Kidney glomerular epithelial cell (primary cell): ENCODE data around the gene C1QTNF7.

Experiments
- DNase-seq: peaks from one replicate; lab custom pipeline; 2025; lab: John Stamatoyannopoulos, UW

C1QTNF7 gene

DNA sequence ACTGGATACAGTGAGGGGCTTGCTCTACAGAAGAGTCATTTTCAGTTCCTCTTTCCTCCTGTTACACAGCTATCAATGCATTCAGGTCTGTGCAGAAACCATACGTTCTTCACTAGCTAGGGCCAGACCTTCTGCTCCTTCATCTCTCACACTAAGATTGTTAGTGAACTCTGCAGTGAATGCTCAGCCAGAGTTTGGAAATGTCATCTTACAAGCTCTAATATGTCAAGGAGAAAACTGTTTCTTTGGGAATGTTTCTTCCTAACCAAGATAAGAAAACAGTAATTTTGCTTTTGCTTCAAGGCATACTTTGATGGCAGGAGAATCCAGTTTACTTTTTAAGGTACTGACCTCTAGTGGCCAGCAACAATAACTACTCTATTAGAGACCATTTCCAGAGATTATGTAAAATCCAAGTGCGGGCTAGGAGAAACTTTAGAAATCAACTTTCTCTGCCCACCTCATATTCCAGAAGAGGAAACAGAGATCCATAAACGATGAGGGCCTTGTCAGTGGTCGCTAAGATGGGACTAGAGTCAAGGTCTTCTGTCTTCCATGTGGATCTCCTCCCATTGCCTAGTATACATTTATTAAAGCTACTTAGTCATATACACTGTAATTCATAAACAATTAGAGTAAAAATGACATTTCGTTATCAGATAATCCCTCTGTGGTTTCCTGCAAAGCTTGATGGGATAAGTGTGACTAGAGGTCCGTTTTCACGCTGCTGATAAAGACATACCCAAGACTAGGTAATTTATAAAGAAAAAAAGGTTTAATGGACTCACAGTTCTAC is 29.8 kb downstream of the C1QTNF7 start:
- DNase-seq: peak; percentile 77

DNA sequence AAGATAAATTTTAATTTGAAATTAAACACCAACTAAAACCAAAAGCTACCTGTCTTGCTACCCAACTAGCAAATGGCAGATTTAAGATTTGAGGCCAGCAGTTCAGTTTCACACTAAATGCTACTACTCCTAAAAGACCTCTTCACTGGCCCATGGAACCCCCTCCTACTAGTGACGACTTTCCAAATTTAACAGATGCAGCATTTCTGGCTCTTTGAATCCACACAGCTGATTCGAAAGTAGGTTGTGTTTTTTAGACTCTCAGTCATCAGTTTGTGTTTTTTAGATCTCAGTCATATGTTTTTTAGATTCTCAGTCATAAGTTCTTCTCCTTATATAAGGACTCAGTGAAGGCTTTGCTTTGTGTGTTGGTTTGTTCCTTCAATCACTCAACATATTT is 30.8 kb downstream of the C1QTNF7 start:
- no peak for DNase-seq

DNA sequence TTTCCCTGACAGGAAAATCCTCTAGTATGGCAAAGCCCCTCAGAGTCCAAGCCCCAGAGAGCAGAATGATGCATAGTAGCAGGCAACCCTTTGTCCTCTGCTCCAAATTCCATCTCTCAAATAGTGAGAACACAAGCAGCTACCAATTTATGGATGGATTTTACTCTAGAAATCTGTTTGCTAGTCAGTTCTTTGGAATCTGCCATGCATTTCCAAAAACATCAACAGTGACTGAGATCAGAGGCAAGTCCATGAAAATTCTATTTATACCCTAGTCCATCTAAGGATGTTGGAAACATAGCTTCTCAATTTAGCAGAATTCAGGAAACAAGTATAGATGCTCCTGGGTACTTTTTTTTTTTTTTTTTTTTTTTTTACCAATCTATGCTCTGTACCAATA is 31.9 kb downstream of the C1QTNF7 start:
- no peak for DNase-seq

DNA sequence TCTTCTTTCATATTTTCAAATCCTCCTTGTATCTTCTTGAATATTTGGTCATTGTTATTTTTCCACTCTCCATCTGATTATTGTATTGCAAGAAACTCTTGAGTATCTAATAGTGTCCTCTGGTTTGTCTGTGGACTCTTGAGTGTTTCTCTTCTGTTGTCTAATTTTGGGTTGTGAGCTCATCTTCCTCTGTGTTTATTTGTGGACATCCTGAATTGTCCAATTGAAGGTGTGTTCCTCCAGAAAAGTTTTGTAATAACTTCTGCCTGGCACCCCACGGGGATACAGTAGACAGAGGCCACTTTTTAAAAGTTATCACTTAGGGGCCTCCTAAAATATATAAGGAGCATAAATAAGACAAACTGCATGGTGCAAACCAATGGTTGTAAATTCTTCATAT is 38.8 kb downstream of the C1QTNF7 start:
- DNase-seq: no peak

DNA sequence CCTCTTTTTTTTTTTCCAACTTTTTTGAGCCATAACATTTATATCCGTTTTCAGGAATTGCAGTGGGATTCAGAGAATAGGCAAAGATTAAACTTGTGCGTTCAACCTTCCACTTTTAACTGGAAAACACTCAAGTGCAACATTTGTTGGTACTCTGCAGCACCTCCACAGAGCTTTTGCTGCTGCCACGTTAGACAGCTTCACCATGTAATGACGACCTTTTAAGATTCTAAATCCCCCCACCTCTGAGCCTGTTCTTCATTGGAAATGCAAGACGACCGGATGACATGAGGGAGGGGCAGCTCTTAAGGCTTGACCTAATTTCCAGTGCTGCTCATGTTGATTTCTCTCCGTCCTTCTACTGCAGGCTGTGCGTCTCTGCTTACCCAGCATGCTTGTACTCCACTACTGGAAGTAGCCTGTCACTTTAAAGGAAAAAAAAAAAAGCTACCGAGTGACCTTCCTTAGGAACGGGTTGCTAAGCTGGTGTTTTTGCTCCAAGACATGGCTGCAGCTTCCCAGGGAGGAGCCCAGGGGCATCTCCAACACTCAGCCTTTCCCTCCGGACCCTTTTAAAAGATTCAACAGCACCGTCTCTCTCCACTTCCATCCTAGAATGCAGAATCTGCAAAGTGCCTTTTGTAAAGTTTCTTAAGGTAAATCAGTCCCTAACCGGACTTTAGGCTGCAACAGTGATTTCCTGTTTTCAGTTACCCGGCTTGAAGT is 41.7 kb downstream of the C1QTNF7 start, which contains the start of gene CC2D2A:
Gene CC2D2A (plus strand): TSS at position 481 of the 726 bp plus-strand sequence. CDS start 6,051 bp downstream, outside the sequence.
- DNase-seq: peak; percentile 76

DNA sequence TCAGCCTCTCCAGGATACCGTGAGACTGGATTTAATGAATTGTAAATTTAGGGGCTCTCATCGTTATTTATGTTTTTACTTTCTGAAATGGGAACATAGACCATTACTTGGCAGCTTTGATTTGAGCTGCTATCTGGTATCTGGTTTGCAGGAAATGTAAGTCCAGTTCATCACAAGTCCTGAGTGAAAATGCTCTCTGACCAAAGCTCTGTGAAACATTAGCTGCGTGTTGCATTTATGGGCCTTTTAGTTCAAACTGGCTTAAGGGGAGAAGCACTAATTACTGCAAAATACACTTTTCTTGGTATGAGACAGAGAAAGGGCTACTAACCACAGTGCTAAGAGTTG is 42.3 kb downstream of the C1QTNF7 start:
- no peak for DNase-seq

DNA sequence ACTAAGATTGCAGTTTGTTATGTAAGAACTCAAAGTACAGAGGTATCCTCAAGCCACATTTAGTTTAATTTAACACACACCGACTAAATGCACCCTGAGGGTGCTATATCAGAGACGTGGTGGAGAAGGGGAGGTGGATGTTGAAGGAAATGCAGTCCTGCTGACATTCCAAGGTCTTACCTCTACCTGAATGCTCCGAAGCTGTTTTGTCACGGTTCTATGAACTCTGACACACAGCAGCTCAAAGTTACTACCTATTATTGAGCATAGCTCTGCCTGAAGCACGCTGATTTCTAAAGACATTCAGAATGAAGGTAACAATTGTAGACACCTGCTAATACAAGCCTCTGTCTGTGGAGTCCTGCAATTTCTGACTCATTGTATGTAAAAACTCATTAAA is 48.6 kb downstream of the C1QTNF7 start:
- DNase-seq: no peak

DNA sequence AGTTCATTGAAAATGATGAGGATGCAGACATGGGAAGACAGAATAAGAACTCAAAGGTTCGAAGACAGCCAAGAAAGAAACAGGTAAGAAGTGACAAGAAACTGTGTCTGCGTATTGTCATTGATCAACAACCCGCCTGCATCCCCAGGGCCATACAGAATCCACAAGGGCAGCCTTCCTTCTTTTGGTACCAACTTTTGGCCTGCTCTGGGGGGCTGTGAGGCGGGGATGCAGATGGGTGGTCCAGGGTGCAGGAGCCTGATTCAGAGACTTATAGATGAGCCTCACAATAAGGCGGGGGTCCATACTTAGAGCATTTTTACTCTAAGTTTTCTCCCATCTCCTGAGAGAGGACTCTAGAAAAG is 50.9 kb downstream of the C1QTNF7 start:
- no peak for DNase-seq

DNA sequence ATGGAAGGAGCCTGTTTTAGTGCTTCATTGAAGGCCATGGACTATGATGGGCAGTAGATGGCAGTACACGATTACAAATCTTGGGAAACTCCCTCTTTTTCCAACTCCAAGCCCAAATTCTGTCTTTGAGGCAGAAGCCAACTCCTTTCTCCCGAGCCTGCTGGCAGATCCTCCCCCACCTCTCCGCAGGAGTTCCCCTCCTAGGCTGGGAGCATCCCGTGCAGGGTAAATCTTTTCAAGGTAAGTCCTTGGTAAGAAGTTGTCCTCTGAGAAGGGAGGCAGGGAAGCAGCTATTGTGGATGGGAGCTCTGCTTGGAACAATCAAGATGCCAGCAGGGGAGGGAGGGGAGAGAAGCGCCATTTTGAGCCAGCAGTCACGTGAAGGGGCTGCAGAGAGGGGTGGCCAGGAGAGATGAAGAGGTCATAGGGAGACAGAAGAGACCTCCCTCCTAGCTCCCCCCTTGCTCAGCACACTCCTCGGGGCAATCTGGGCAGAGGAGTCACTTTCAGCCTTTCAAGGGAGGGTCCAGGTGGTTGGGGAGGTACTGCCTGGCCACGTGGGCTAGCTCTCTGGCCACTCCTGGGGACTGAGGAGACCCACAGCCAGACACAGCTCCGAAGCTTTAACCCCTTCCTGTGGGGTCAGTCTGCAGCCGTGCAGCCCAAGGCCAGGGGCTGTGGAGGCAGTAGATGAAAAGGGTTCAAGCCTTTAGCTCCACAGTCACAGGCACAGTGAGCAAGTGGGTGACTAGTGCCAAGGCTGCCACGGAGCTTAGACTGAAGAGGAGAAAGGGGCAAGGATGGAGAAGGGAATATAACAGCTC is 51.5 kb downstream of the C1QTNF7 start:
- DNase-seq: peak; percentile 84

DNA sequence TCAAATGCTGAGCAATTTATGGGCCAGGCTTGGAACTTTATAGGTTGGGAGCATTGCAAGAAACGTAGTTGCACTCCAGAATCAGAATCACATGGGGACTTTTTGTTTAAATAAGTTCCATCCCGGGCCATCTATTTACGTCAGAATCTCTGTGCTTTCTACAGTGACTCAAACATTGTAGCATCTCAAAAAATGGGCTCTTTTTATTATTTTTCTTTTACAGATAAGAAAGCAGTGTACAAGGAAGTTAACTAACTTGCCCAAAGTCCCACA is 52.0 kb downstream of the C1QTNF7 start:
- no peak for DNase-seq

DNA sequence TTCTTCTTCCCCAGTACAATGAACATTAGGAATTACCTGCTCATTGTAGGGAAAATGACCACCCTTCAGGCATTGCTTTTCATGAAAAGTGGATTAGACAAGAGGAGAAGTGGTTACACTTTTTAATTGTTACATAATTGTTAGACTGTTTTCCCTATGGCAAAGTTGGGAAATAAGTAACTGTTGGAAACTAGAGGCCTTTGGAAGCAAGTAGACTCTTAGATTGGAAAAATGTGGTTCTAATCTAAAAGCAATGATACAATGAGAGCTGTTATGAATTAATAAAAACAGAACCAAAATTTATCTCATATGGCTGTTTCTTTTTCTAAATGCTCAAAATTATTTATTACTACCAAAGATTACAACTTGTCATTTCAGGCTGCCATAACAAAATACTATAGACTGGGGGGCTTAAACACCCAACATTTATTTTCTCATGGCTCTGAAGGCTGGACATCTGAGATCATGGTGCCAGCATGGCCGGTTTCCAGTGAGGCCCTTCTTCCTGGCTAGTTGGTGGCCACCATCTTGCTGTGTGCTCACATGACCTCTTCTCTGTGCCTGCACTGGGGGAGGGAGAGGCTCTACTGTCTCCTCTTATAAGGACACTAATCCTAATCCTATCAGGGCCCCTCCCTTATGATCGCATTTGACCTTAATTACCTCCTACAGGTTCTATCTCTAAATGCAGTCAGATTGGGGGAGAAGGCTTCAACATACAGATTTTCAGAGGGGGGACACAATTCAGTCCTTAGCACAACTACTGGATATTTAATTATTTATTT is 54.3 kb downstream of the C1QTNF7 start:
- no peak for DNase-seq

DNA sequence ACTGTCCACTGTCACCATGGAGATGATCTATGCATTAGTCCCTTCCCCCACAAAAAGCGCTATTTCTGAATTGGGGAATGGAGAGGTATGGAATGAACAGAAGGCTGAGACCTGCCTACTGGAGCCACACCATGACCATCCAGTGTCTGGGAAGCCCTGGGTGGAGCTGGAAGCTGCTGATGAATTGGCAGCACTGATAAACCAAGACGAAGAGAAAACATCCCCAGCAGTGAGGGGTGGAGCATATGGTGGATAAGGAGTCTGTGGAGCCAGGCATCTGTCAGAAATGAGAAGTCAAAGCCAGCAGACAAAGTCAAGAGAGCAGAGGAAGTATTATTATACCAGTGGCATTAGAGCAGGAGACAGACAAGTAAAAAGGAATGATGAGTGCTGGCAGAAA is 55.0 kb downstream of the C1QTNF7 start:
- DNase-seq: no peak

DNA sequence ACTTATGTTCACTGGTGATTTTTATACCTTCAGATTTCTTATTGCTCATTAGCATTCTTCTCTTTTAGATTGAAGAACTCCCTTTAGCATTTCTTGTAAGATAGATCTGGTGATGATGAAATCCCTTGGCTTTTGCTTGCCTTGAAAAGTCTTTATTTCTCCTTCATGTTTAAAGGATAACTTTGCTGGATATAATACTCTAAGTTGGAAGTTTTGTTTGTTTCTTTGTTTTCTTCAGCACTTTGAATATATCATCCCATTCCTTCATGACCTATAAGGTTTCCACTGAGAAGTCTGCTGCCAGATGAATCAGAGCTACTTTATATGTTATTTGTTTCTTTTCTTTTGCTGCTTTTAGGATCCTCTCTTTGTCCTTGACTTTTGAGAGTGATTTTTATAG is 60.3 kb downstream of the C1QTNF7 start:
- no peak for DNase-seq

DNA sequence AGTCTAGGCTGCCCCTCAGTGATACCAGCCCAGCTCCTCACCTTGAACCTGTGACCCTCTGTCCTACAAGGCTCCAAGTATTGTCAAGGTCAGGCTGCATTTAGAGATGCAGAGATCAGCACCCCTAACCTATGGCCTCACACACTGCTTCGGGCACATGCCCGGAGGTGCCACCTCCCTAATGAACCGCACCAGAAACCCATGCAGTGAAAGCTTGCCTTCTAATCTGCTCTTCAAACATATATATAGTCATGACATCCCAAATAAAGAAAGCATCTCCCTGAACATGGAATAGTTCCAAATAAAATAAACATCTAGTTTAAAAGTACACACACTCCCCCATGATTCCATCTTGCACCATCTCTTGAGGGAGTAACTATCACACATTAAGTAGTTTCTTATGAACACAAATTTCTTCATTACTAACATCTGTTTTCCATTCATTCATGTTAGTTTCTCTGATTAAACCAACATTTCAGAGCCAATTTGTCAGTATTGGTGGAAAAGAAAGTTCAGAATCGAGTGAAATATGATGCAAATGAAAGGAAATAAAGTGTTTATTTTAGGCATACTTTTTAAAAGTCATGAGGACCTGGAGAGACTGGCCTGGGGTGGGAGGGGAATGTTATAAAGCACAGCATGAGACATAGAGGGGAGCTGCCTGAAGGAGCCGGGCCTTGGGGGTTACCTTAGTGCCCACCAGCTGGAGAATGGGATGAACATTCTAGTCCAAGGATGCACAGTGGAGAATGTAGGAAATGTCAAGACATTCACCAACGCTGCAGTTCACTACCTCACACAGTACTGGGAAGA is 61.0 kb downstream of the C1QTNF7 start:
- no peak for DNase-seq

DNA sequence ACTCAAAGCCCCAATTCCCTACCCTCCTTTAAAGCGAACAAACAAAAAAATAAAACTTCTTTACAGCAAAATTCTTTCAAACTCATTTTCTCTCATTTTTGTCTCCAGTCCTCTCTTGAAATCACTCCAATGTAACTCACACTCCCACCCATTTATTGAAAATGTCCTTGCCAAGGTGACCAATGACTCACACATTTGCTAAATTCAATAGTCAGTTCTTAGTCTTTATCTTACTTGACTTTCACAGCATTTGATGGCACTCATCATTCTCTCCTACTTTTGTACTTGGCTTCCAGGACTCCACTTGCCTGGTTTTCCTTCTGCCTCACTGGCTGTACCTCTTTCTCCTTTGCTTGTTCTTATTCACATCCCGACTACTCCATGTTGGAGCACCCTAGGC is 61.7 kb downstream of the C1QTNF7 start:
- no peak for DNase-seq

DNA sequence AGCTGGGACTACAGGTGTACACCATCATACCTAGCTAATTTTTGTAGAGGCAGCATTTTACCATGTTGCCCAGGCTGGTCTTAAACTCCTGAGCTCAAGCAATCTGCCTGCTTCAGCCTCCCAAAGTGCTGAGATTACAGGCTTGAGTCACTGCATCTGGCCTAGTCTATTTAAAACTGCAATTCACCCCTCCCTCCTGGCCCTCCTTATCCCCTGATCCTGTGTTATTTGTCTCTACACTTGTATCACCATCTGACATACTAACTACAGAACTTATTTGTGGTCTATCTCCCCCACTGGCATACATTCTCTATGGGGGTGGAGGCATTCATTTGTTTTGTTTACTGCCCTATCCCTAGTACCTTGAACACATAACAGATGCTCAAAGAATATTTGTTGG is 65.6 kb downstream of the C1QTNF7 start:
- DNase-seq: no peak

DNA sequence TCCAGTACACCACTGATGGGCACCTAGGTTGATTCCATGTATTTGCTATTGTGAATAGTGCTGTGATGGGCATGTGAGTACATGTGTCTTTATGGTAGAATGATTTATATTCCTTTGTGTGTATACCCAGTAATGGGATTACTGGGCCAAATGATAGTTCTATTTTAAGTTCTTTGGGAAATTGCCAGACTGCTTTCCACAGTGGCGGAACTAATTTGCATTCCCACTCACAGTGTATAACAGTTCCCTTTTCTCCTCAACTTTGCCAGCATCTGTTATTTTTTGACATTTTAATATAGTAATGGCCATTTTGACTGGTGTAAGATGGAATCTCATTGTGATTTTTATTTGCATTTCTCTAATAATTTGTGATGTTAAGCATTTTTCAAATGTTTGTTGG is 67.8 kb downstream of the C1QTNF7 start:
- DNase-seq: no peak
